H4 (cell line): ENCODE data around the gene GPR32. TPM values are rescaled to one million over a fixed set of nuclear protein-coding genes. Genes with fewer than 3 reads are reported as not detected.

ENCODE experiments used
- DNase-seq: peaks from one replicate; pipeline ENCODE4 v3.0.0-alpha.2; 2015; ENCODE audit warnings: low spot score
- total RNA-seq: library from RNA; depleted of rRNA; stranded (reverse); fragments of >200 nt; shearing (Covaris generic); gene quantifications from 2 replicates; pipeline ENCODE4 v1.2.3, GENCODE V29; 2014

GPR32 gene
- total RNA-seq, 1 experiment from 2014 or later, result not detected

DNA sequence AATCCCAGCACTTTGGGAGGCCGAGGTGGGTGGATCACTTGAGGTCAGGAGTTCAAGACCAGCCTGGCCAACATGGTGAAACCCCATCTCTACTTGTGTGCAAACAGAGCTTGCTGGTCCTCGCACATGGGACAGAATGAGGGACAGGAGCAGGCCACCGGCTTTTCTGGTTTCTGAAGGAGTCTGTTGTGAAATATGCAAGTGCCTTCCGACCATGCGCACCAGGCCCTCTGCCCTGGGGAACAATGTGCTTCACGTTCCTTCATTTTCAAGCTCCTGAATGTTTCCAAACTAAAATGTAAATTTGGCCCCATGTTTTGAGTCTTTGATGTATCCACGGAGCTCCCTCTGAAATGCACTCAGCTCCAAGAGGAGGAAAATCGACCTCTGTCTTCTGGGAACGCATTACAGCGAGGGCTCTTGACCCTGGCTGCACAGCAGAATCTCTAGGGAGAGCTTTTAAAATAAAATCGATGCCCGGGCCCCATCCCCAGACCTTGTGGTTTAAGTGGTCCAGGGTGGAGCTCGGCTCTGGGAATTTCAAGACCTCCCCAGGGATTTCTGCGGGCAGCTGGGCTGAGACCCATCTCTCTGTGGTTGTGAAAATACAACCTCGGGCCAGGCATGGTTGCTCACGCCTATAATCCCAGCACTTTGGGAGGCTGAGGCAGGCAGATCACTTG, 10.6 kb downstream of the GPR32 start:
- DNase-seq, result no peak

DNA sequence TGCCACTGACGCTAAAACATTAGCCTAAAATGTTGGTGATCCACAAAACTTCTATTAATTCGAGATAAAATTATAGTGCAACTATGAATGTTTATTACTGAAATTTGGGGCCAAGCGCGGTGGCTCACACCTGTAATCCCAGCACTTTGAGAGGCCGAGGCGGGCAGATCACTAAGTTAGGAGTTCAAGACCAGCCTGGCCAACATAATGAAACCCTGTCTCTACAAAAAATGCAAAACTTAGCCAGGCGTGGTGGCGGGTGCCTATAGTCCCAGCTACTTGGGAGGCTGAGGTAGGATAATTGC, 13.5 kb downstream of the GPR32 start:
- DNase-seq, result peak; percentile 27

DNA sequence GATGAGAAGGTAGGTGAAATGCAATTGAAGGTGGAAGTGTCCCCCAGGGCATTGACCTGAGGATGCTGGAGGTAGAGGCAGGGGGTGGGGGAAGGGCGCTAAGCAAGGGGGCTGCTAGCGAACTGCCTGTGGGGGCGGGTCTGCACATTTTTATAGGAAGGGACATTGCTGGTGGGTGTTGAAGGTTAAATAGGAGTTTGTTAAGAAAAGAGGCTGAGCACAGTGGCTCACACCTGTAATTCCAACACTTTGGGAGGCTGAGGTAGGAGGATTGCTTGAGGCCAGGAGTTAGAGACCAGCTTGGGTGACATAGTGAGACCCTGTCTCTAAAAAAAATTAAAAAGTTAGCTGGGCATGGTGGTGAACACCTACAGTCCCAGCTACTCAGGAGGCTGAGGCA, 14.4 kb downstream of the GPR32 start:
- DNase-seq, result no peak

DNA sequence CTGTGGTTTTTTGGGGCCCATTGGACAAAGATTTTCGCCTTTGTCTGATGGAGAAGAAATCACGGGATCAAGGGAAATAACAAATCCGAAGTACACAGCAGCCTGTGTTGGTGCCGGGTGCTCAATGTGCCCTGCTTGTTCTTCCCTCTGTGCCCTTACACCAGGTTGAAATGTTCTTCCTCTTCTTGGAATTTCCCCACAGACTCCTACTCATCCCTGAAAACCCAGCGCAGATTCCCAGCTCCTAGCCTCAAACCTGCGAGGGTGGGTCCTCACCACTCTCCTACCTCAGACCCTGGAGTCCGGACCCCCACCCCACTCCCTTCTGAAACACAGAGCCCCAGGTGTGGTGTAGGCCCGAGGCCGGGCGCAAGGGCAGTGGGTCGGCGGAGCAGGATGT, 15.1 kb downstream of the GPR32 start:
- DNase-seq, result no peak

DNA sequence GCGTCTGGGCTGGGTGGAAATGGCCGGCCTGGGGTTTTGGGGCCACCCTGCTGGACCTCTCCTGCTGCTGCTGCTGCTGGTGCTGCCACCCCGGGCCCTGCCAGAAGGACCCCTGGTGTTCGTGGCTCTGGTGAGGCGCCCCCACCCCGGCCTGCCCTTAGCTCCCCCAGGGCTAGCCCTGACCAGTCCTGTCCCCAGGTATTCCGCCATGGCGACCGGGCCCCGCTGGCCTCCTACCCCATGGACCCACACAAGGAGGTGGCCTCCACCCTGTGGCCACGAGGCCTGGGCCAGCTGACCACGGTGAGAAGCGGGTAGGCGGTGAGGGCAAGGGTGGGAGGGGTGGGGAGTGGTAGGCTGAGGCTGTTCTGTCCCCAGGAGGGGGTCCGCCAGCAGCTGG, 20.1 kb downstream of the GPR32 start, which contains the start of gene ACP4:
ACP4 (plus strand) TSS at position 20 of the 400 bp plus-strand sequence; CDS start at position 20, 0 bp downstream.
- DNase-seq, result no peak

DNA sequence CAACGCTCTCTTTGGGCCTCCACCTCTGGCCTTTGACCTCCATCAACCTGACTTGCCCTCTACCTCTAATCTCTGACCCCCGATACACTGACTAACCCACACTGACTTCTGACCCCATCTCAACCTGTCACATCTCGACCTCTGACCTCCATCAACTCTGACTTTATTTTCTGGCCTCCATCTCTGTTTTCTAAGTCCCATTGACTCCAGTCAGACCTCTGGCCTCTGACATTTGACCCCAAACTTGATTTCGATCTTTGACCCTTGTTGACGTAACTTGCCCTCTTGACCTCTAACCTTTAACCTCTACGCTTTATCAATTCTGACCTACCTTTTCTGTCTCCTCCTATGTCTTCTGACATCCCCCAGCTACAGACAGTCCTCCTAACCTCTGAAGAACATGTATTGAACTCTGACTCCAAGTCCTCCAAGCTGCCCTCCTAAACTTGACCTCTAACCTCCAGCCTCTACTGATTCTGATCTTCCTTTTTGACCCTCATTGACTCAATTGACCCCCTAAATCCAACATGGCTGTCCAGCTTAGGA, 20.7 kb downstream of the GPR32 start:
- DNase-seq, result no peak

DNA sequence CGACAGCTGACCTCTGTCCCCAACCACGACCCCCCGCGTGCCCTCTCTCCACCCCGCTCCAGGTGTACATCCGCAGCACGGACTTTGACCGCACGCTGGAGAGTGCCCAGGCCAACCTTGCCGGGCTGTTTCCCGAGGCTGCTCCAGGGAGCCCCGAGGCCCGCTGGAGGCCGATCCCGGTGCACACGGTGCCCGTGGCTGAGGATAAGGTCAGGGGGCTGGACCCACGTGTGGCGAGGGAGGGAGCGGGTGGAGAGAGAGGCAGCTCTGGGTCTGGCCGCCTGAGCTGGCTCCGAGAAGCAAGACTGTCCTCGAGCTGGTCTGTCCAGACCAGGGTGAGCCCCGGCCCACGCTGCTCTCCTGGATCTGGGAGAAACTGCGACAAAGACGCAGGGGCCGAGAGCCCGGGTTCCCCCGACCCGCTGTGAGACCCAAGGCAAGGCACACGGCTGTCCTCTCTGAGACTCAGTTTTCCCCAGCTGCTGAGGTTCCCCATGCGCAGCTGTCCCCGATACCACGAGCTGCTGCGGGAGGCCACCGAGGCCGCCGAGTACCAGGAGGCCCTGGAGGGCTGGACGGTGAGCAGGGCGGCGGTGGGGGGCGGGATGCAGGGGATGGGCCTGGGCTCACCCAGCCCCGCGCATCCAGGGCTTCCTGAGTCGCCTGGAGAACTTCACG, 21.5 kb downstream of the GPR32 start:
- no peak for DNase-seq

DNA sequence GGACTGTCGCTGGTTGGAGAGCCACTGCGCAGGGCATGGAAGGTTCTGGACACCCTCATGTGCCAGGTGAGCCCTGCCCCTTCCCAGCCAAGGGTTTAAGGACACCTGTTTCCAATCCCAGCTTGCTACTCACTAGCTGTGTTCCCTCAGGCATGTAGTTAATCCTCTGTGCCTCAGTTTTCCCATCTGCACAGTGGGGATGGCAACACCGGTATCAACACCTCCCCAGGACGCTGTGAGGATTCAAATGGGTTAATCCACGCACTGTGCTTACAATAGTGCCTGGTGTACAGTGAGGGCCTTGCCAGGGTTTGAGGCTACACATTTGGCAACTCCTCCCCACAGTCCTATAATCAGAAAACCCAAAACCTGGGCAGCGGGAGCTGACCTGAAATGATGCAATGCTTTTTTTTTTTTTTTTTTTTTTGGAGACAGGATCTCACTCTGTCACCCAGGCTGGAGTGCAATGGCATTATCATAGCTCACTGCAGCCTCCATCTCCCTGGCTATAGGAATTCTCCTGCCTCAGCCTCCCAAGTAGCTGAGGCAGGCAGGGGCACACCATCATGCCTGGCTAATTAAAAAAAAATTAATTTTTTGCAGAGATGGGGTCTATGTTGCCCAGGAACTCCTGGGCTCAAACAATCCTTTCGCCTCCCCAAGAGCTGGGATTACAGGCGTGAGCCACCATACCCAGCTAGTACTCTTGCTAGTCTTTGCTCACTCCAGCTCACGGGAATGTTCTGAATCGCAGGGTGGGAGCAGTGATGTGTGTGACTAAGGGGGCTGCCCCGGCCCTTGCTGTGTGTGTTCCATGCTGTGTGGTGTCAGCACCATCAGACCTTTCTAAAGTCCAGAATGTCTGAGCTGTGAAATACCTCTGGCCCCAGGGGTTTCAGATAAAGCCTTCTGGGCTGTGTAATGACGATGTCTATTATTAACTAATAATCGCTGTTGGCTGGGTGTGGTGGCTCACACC, 22.3 kb downstream of the GPR32 start:
- DNase-seq, result no peak

DNA sequence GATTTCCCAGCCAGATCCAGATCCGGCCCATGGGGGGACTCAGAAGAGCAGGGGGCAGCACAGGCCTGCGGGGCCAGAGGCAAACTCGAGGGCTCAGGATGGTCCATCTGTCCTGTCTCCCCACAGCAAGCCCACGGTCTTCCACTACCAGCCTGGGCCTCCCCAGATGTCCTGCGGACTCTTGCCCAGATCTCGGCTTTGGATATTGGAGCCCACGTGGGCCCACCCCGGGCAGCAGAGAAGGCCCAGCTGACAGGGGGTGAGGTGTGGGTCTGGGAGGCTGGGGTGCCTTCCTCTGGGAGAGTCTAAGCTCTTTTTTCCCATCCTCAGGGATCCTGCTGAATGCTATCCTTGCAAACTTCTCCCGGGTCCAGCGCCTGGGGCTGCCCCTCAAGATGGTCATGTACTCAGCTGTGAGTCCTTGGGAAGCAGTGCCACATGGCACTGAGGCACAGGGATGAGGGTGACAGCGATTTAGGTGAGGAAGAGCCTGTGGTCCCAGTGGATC, 23.3 kb downstream of the GPR32 start:
- DNase-seq, result no peak

DNA sequence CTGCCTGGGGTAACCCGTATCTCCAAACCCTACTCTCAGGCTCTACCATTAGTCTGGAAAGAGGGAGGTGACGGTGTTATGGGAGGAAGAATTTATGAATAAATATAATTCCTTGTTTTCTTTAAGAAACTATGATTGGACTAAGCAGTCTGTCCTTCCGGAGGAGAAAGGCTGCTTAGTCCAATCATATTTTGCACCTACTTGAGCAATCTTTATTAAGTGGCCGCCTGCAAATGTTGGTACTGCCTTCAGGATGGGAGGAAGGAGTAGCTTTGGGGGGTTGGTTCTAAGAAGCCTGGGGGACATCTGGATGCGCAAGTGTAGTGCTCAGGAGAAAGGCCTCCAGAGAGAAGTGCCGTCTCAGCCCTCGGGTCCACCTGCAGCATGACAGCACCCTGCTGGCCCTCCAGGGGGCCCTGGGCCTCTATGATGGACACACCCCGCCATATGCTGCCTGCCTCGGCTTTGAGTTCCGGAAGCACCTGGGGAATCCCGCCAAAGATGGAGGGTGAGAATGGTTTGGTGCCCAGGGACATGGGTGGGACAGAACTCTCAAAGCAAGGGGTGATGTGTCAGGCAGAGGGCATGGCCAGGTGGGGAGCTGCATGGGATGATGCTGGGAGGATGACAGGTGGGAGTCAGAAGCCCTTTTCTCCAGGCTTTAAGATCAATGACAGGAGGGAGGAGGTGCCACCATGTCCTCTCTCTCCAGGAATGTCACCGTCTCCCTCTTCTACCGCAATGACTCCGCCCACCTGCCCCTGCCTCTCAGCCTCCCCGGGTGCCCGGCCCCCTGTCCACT, 24.0 kb downstream of the GPR32 start:
- DNase-seq, result peak; percentile 58

DNA sequence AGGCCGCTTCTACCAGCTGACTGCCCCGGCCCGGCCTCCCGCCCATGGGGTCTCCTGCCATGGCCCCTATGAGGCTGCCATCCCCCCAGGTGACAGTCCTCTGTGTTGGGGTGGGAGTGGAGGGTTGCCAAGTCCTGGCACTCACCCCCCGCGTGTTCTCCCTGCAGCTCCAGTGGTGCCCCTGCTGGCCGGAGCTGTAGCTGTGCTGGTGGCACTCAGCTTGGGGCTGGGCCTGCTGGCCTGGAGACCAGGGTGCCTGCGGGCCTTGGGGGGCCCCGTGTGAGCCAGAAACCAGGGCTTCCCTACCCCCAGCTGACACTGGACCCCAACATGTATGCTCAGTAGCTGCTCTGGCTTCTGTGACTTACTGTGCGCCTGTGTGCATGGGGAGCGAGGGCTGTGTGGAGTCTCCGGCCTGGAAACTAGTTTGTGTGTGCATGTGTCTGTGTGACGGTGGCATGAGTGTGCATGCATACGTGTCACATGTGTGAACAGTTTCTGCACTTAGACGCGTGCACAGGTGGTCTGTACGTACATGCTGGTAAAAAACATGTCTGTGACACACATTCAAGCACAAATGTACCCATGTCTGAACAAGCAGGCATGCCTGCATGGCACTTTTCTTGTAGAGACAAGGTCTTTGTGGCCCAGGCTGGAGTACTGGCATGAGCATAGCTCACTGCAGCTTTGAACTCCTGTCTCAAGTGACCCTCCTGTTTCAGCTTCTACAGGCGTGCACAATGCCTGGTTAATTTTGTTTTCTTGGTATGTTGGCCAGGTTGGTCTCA, 24.8 kb downstream of the GPR32 start:
- DNase-seq, result no peak

DNA sequence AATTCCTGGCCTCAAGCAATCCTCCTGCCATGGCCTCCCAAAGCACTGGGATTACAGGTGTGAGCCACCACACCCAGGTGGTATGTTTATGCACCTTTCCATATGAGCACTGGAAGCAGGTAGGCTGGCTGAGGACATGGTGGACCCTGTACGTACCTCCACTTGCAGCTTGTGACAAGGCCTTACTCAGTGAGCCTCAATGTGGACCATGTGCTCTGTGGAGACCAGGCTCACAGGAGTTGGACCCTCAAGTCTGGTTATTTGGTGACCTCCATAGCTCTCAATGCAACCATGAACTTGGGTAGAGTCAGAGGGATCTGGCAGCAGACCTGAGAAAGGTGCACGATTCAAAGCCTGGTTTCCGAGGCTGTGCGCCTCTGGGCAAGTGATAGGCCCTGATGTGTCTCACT, 25.4 kb downstream of the GPR32 start:
- no peak for DNase-seq

DNA sequence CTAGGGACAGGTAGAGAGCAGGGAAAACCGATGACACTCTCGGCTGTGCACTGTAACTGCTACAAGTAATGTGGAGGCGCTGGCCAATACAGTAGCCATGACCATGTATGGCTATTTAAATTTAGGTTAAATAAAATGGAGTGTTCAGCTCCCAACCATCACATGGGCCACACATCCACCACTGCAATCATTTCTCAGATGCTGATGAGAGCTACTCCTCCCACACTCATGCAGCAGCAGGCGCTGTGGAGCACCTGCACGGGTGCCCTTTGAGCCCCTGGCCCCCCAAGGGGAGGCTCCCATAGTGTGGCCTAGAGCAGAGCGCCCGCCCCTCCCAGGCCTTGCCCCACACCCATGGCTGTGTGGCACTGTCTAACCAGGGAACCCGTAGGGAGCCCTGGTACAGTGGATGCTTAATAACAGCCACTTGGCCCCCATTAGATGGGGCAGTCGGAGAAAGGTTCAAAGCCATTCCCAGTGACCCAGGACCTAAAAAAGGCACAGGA, 25.9 kb downstream of the GPR32 start:
- no peak for DNase-seq

DNA sequence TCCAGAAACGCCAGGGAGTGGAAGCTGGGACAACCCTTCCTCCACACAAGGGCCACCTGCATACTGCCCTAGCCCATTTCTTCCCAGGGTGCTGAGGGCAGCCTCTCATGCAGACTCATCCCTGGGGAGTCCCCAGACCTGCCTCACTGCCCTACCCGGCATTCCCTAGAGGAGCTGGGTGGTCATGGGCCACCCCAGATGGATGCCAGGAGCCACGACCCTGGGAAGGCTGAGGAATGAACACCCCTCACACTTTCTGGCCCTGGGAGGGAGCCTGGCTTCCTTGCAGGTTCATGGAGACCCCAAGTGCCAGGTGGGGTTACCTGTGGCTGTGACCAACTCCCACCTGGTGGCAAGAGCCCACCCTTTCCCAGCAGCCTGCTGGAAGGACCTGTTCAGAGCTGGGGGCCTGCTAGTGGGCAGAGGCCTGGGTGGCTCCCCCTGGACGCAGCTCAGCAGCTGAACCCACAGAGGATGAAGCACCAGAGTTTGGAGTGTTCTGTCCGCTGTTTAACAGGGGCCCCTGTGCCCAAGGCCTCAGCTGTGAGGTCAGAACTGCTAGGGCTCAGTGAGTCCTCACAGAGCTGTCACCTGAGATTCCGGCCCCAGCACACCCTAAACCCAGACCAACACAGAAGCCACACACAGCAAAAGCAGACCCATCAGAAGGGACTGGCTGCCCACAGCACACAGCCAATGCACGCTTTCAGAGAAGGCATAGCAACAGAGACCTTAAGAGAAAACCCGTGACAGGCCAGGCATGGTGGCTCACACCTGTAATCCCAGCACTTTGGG, 26.6 kb downstream of the GPR32 start:
- no peak for DNase-seq

DNA sequence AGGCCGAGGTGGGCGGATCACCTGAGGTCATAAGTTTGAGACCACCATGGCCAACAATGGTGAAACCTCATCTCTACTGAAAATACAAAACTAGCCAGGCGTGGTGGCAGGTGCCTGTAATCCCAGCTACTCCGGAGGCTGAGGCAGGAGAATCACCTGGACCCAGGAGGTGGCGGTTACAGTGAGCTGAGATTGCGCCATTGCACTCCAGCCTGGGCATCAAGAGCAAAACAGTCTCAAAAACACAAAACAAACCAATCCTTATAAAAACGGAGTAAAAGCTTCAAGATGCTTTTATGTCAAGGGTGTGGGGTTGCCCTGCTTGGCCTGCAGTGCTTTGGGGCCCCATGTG, 27.1 kb downstream of the GPR32 start:
- no peak for DNase-seq

DNA sequence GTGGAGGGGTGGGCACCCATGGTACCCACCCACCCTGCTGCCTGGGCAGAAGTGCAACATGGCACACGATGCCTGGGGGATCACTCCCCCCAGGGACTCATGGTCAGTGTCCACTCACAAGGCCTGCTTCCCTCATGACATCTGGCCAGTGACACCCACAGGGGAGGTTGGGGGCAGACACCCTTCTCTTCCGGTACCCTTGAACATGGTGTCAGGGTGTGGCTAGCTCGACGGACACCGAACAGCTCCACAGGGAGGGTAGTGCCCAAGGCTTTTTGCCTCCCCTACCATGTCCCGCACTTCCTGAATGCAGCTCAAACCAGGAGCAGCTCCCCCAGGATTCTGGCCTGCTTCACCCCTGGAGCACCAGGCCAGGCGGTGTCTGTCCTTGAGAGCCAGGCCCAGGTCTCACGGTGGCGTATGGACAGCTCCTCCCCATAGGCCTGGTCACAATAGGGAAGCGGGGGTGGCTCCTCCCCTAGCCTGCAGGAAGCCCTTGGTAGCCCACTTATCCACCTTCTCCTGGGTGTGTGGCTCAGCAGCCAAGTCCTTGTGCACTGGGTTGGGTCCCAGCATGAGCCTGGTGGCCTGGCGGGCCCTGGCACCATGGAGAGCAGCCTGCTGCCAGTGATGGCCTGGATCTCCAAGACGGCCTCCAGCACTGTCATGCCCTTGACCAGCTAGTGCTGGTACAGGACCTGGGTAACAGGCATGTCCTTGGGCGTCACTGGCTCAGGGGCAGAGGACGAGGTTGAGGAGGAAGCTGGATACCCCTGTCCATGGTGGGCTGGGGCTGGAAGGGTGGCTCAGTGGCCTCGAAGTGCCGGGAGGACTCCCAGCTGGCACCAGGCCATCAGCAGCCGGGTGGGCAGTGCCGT, 27.8 kb downstream of the GPR32 start:
- no peak for DNase-seq

DNA sequence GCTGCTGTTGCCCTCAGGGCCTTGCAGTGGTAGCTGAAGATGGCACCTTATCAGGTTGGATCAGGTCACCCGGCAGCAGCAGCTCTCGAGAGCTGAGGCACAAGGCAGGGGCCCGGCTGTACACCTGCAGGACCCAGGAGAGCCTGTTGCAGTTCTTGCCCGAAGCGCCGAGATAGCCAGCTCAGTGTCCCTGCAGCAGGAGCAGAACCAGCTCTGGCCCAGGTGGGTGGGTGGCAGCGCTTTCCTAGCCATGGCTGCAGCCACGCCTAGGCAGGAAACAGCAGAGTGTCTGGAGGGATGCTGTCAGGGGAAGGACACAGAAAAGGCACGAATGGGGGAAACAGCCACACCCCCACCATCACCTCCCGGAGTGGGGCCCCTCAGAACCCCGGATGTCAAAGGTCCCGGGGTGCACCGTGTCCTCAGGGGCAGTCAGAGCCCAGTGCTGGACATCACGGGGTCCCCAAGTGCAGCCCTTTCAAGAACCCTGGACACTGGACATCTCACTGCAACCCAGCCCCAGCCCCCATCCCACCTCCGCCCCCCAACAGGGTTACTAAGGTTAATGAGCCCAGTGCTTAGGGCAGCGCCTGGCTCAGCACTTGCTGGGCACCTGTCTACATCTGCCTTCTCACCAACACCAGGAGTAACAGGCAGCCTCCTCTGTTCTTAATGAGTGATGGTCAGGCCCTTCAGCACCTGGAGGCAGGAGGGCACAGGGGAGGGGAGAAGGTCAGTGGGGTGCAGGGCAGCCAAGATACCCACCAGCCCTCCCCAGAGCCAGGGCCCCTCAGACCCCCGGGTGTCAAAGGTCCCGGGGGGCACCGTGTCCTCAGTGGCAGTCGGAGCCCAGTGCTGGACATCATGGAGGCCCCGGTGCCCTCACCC, 28.6 kb downstream of the GPR32 start:
- DNase-seq, result no peak

DNA sequence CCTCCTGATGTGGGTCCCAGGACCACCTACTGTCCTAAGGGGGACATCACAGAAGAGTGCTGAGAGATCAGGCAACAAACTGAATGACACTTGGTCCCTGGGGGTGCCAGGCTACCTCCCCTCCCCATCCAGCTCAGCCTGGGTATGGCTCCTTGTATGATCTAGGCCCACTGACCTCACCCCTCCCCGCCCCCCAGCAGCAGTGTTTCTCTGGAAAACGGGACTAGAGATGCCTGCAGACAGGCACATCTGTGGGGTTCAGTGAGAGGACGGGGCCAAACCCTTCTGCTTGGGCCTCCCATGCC, 29.2 kb downstream of the GPR32 start:
- no peak for DNase-seq
